HCT116 (cell line): ENCODE results near the gene TMEM185B. TPM values are rescaled to one million over a fixed set of nuclear protein-coding genes. Genes with fewer than 3 reads are reported as not detected.

Experiments used
- ATAC-seq: fragments of 200-7000 bp; cut with Tn5 transposase; 2 replicates; pipeline ENCODE4 v1.9.1; 2020; ENCODE audit warnings: mild to moderate bottlenecking, moderate library complexity
- BruUV-seq: library from RNA; stranded (reverse); fragments of 400-500 nt; replicated peaks from 2 replicates; lab custom pipeline; 2021; lab: Mats Ljungman, UMichigan
- CTCF ChIA-PET: fragments of 300-600 bp; sonication (Branson Sonifier 250); formaldehyde crosslinking; loops from one replicate; lab custom pipeline; 2021; ENCODE audit warnings: antibody characterized with exemption; lab: Charles Lee
- POLR2A ChIA-PET: fragments of 300-600, 350-600 bp; sonication (Branson Sonifier 250); formaldehyde crosslinking; loops from one replicate; lab custom pipeline; 2021; ENCODE audit warnings: antibody characterized with exemption; lab: Charles Lee
- RAD21 ChIA-PET, 2 experiments: fragments of 300-600 bp; sonication (Branson Sonifier 250); formaldehyde crosslinking; loops; one replicate each; lab custom pipeline; 2023; ENCODE audit warnings: low total read pairs in 2 of 2; ENCODE audit not compliant: uncharacterized antibody in 2 of 2, unreplicated experiment in 2 of 2, low non-redundant PET in 1 of 2; lab: Charles Lee
- DNase-seq: peaks from one replicate; pipeline ENCODE4 v3.0.0-alpha.2; 2010; ENCODE audit warnings: low read depth, low spot score
- H2AFZ ChIP-seq: fragments of 200-600 bp; shearing (Covaris generic), sonication (generic); 2 replicates; pipeline ENCODE4 v1.6.1; 2017; ENCODE audit warnings: low read depth, mixed run types, mixed read lengths, antibody characterized with exemption, low read length; ENCODE audit not compliant: poor library complexity, severe bottlenecking
- H3K27ac ChIP-seq: 2 replicates; pipeline ENCODE4 v1.5.1; 2012; ENCODE audit warnings: low read depth, low read length
- H3K27me3 ChIP-seq: fragments of 200-600 bp; sonication (generic); 2 replicates; pipeline ENCODE4 v1.6.1; 2016; ENCODE audit warnings: mixed run types, low read length, mixed read lengths; ENCODE audit not compliant: insufficient read depth
- H3K36me3 ChIP-seq, 2 experiments: fragments of 200-500 bp in 1 of 2; fragments of 200-600 bp in 1 of 2; sonication (Bioruptor generic) in 1 of 2; sonication (generic) in 1 of 2; 2 replicates each; pipeline versions ENCODE4 v1.5.1 to v1.6.1; 2014 to 2016; ENCODE audit warnings: low read length in 2 of 2, inconsistent platforms in 1 of 2, mixed read lengths in 1 of 2, mixed run types in 1 of 2; ENCODE audit not compliant: insufficient read depth in 2 of 2, control insufficient read depth in 1 of 2
- H3K4me1 ChIP-seq, 2 experiments: fragments of 200-600 bp in 1 of 2; sonication (generic) in 1 of 2; 2 replicates each; pipeline versions ENCODE4 v1.5.1 to v1.6.1; 2012 to 2017; ENCODE audit warnings: low read length in 2 of 2, inconsistent platforms in 1 of 2, mild to moderate bottlenecking in 1 of 2, mixed read lengths in 1 of 2, mixed run types in 1 of 2, moderate library complexity in 1 of 2; ENCODE audit not compliant: insufficient read depth in 2 of 2, control insufficient read depth in 1 of 2
- H3K4me2 ChIP-seq: fragments of 200-600 bp; sonication (generic); 2 replicates; pipeline ENCODE4 v1.6.1; 2017; ENCODE audit warnings: mixed run types, low read length, mixed read lengths
- H3K4me3 ChIP-seq, 2 experiments: fragments of 200-600 bp in 1 of 2; sonication (generic) in 1 of 2; replicated peaks in 1 of 2; 2 replicates each; pipeline ENCODE4 v1.5.1; 2011 to 2016; ENCODE audit warnings: low read length in 2 of 2, control low read depth in 1 of 2, low read depth in 1 of 2, mild to moderate bottlenecking in 1 of 2, mixed read lengths in 1 of 2, mixed run types in 1 of 2
- H3K79me2 ChIP-seq: fragments of 200-600 bp; sonication (generic); 2 replicates; pipeline ENCODE4 v1.6.1; 2017; ENCODE audit warnings: mild to moderate bottlenecking, mixed run types, low read length, moderate library complexity, mixed read lengths; ENCODE audit not compliant: insufficient read depth
- H3K9ac ChIP-seq: fragments of 200-600 bp; sonication (generic); 2 replicates; pipeline ENCODE4 v1.6.1; 2016; ENCODE audit warnings: low read length, mixed read lengths
- H3K9me2 ChIP-seq: fragments of 200-600 bp; sonication (generic), shearing (Covaris generic); 2 replicates; pipeline ENCODE4 v1.6.1; 2017; ENCODE audit warnings: mixed run types, mild to moderate bottlenecking, moderate library complexity; ENCODE audit not compliant: insufficient read depth
- H3K9me3 ChIP-seq, 2 experiments: fragments of 200-500 bp in 1 of 2; fragments of 200-600 bp in 1 of 2; sonication (Bioruptor generic) in 1 of 2; sonication (generic) in 1 of 2; 2 replicates each; pipeline ENCODE4 v1.6.1; 2014 to 2017; ENCODE audit warnings: low read length in 2 of 2, mixed read lengths in 2 of 2, inconsistent platforms in 1 of 2, low read depth in 1 of 2, mild to moderate bottlenecking in 1 of 2, mixed run types in 1 of 2, moderate library complexity in 1 of 2; ENCODE audit not compliant: control insufficient read depth in 1 of 2, insufficient read depth in 1 of 2
- H4K20me1 ChIP-seq: fragments of 200-600 bp; sonication (generic), shearing (Covaris generic); 2 replicates; pipeline ENCODE4 v1.6.1; 2017; ENCODE audit warnings: mixed run types, mild to moderate bottlenecking, moderate library complexity; ENCODE audit not compliant: insufficient read depth
- CTCF ChIP-seq, 3 experiments: fragments of 200-600 bp in 1 of 3; sonication (generic) in 1 of 3; IDR thresholded peaks in 2 of 3; conservative IDR thresholded peaks in 1 of 3; 2 replicates each; pipeline ENCODE4 v1.5.1; 2012 to 2017; ENCODE audit warnings: low read depth in 2 of 3, low read length in 2 of 3, antibody characterized with exemption in 1 of 3, borderline replicate concordance in 1 of 3, control low read depth in 1 of 3, mild to moderate bottlenecking in 1 of 3, mixed read lengths in 1 of 3, mixed run types in 1 of 3, moderate library complexity in 1 of 3; ENCODE audit not compliant: insufficient read depth in 1 of 3
- ELF1 ChIP-seq: IDR thresholded peaks from 2 replicates; pipeline ENCODE4 v1.6.1; 2012; ENCODE audit warnings: low read depth, borderline replicate concordance
- EZH2 ChIP-seq: fragments of 200-600 bp; sonication (generic); IDR thresholded peaks from 2 replicates; pipeline ENCODE4 v1.6.1; 2017; ENCODE audit warnings: antibody characterized with exemption, mixed run types
- EZH2phosphoT487 ChIP-seq: fragments of 200-600 bp; IDR thresholded peaks from 2 replicates; pipeline ENCODE4 v1.6.1; 2018; ENCODE audit warnings: antibody characterized with exemption, borderline replicate concordance
- FOSL1 ChIP-seq: IDR thresholded peaks from 2 replicates; pipeline ENCODE4 v1.6.1; 2012; ENCODE audit warnings: low read depth
- MAX ChIP-seq: IDR thresholded peaks from 2 replicates; pipeline ENCODE4 v1.6.1; 2012
- RAD21 ChIP-seq: IDR thresholded peaks from 2 replicates; pipeline ENCODE4 v1.6.1; 2012; ENCODE audit warnings: low read depth, mild to moderate bottlenecking
- SIN3A ChIP-seq: IDR thresholded peaks from 2 replicates; pipeline ENCODE4 v1.6.1; 2012; ENCODE audit warnings: low read depth
- SRF ChIP-seq: IDR thresholded peaks from 2 replicates; pipeline ENCODE4 v1.6.1; 2012; ENCODE audit warnings: low read depth
- TCF7L2 ChIP-seq: IDR thresholded peaks from 2 replicates; pipeline ENCODE4 v1.7.0; 2011; ENCODE audit warnings: borderline replicate concordance, inconsistent platforms; ENCODE audit not compliant: insufficient read depth, insufficient read length; ENCODE audit errors: extremely low read depth
- ZFX ChIP-seq: fragments of 450-650 bp; IDR thresholded peaks from 2 replicates; pipeline ENCODE4 v1.6.1; 2017
- intact Hi-C: fragments of 100-400 bp; cut with micrococcal nuclease; formaldehyde crosslinking; loops from 2 replicates; pipeline ENCODE4 v1.10.0; 2022
- total RNA-seq: library from RNA; stranded (reverse); gene quantifications from one replicate; pipeline ENCODE4 v1.2.1, GENCODE V29; 2021; ENCODE audit not compliant: unreplicated experiment
- TF ChIP-seq, protein P1 (sequence below): IDR thresholded peaks from 2 replicates; pipeline ENCODE4 v1.6.1; 2012

The TMEM185B gene
- total RNA-seq, 1 experiment from 2014 or later, result 27.1 TPM

DNA sequence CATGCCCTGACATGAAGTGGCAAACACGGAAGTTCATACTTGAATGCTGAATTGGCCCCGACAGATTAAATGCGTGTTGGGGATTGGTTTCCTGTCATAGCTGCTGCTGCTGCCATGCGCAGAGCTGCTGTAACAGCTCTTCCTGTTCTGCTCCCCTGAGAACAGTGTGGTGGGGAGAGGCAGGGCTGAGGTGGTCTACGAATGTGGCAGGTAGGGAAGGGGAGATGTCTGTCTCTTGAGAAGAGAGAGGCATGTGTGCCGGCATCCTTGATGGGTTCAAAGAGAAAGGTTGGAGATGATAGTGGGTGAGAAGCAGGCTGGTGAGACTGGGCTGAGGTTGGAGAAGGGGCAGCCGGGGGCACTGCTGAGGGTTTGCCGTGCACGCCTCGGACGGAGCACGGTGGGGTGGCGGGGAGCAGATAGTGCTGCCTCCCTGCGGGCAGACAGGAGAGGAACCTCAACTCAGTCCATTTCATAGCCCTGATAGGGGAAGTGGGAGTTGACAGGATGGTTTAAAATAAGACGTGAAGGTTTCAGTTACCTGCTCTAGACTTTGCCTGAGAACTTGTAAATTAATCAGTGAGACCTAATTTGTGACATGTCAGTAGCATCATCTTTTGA is 46.1 kb downstream of the TMEM185B start:
- BruUV-seq, result no TSS peak
- CTCF ChIA-PET, result interaction anchor here (1.5 to 3.2 kb wide), 2 partner anchors 67 to 475 kb away, joined by 3 to 17 read pairs; no protein-coding TSS in a partner anchor
- H3K9ac ChIP-seq, result no peak overlapping the region
- no peak for DNase-seq
- H3K4me2 ChIP-seq, result no peak overlapping the region
- no peaks in the 10 kb centered on the region for H3K4me1 ChIP-seq
- no peaks in the 10 kb centered on the region for H3K9me3 ChIP-seq
- H3K36me3 ChIP-seq, result 0 out of 4 replicates have a peak, but pooled peaks cover 0 to 2% of the 10 kb centered on the region in 2 experiments
- peaks cover 5% of the 10 kb centered on the region; the same call in 1 of the 2 replicates for H3K79me2 ChIP-seq
- no peak overlapping the region for H3K27ac ChIP-seq
- H3K9me2 ChIP-seq, result no peaks in the 10 kb centered on the region
- H3K27me3 ChIP-seq, result no peaks in the 10 kb centered on the region
- no peak overlapping the region for H3K4me3 ChIP-seq
- TF ChIP-seq ZFX (no peak), CTCF (IDR thresholded peaks at IDR 0.05 in 2 of 3, conservative IDR thresholded peaks at IDR 0.05 in 1 of 3; ENCODE audit: borderline replicate concordance in 1 of 3, insufficient read depth in 1 of 3, low read depth in 2 of 3, low read length in 2 of 3) (no peak), EZH2 (no peak), EZH2phosphoT487 (no peak), TCF7L2 (no peak), FOSL1 (no peak), ELF1 (no peak), SIN3A (no peak), RAD21 (no peak), SRF (no peak), MAX (no peak)
- TF ChIP-seq, protein P1, sequence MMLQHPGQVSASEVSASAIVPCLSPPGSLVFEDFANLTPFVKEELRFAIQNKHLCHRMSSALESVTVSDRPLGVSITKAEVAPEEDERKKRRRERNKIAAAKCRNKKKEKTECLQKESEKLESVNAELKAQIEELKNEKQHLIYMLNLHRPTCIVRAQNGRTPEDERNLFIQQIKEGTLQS, result no peak
- RAD21 ChIA-PET, result no interaction called here
- intact Hi-C loops, result loop anchor here (5.0 kb wide), 1 partner anchor 425 kb away; no protein-coding TSS in a partner anchor
- no peak for ATAC-seq
- H4K20me1 ChIP-seq, result no peaks in the 10 kb centered on the region
- no peak overlapping the region for H2AFZ ChIP-seq
- POLR2A ChIA-PET, result no interaction called here
